Stomach smooth muscle (tissue), 2 donors: Measurements from ENCODE around the gene NEK7.

Source experiments
- H3K27ac ChIP-seq: one replicate; pipeline ENCODE4 v1.7.0; 2013; ENCODE audit warnings: mild to moderate bottlenecking, low read length, inconsistent platforms
- H3K27me3 ChIP-seq, 2 donors: one replicate each; pipeline ENCODE4 v1.7.0; 2013; ENCODE audit warnings: low read length in 2 of 2; ENCODE audit not compliant: insufficient read depth in 2 of 2, control insufficient read depth in 1 of 2
- H3K36me3 ChIP-seq, 2 donors: one replicate each; pipeline ENCODE4 v1.7.0; 2013; ENCODE audit warnings: low read length in 2 of 2; ENCODE audit not compliant: control insufficient read depth in 2 of 2, insufficient read depth in 2 of 2
- H3K4me1 ChIP-seq: one replicate; pipeline ENCODE4 v1.7.0; 2013; ENCODE audit warnings: low read length; ENCODE audit not compliant: control insufficient read depth, insufficient read depth
- H3K4me3 ChIP-seq, 2 donors: one replicate each; pipeline ENCODE4 v1.7.0; 2013; ENCODE audit warnings: low read length in 2 of 2
- H3K9ac ChIP-seq, 2 donors: one replicate each; pipeline ENCODE4 v1.7.0; 2013; ENCODE audit warnings: low read length in 2 of 2, mild to moderate bottlenecking in 1 of 2
- H3K9me3 ChIP-seq, 2 donors: one replicate each; pipeline ENCODE4 v1.7.0; 2013; ENCODE audit warnings: low read length in 2 of 2; ENCODE audit not compliant: control insufficient read depth in 2 of 2
- donor health status: healthy.
- donor health status: Pancreatic carcinoma.

Gene NEK7

GRCh38 chr1:198346178-198346577 lies 189.4 kb downstream of the NEK7 start:
- Histone ChIP-seq H3K27me3 (no peaks in the 10 kb centered on the region), H3K4me1 (no peaks in the 10 kb centered on the region), H3K27ac (no peak overlapping the region), H3K4me3 (no peak overlapping the region), H3K9ac (no peak overlapping the region), H3K36me3 (no peaks in the 10 kb centered on the region), H3K9me3 (no peaks in the 10 kb centered on the region)

GRCh38 chr1:198350456-198350855 lies 193.7 kb downstream of the NEK7 start:
- Histone ChIP-seq H3K9me3 (no peaks in the 10 kb centered on the region), H3K27ac (no peak overlapping the region), H3K36me3 (no peaks in the 10 kb centered on the region), H3K4me1 (no peaks in the 10 kb centered on the region), H3K9ac (no peak overlapping the region), H3K27me3 (no peaks in the 10 kb centered on the region), H3K4me3 (no peak overlapping the region)

- H3K9ac ChIP-seq = no peak overlapping the region
- no peaks in the 10 kb centered on the region for H3K9me3 ChIP-seq
- no peaks in the 10 kb centered on the region for H3K36me3 ChIP-seq
These were observed 196.3 kb downstream of the NEK7 start for GRCh38 chr1:198352975-198353695.

GRCh38 chr1:198357937-198358336 lies 201.1 kb downstream of the NEK7 start:
- Histone ChIP-seq H3K4me1 (no peaks in the 10 kb centered on the region), H3K9ac (no peak overlapping the region), H3K36me3 (no peaks in the 10 kb centered on the region), H3K27ac (no peak overlapping the region), H3K27me3 (no peaks in the 10 kb centered on the region), H3K9me3 (no peaks in the 10 kb centered on the region), H3K4me3 (no peak overlapping the region)

More at GRCh38 chr1:198352975-198353695, 196.3 kb downstream of the NEK7 start:
- Histone ChIP-seq H3K4me1 (no peaks in the 10 kb centered on the region), H3K4me3 (no peak overlapping the region), H3K27me3 (no peaks in the 10 kb centered on the region), H3K27ac (no peak overlapping the region)

GRCh38 chr1:198359024-198359653 lies 202.3 kb downstream of the NEK7 start:
- H3K4me3 ChIP-seq = no peak overlapping the region
- H3K9me3 ChIP-seq = no peaks in the 10 kb centered on the region
- no peaks in the 10 kb centered on the region for H3K4me1 ChIP-seq
- H3K27ac ChIP-seq = no peak overlapping the region
- H3K27me3 ChIP-seq = no peaks in the 10 kb centered on the region
- no peaks in the 10 kb centered on the region for H3K36me3 ChIP-seq
- no peak overlapping the region for H3K9ac ChIP-seq

- Histone ChIP-seq H3K9ac (no peak overlapping the region), H3K4me3 (no peak overlapping the region), H3K9me3 (no peaks in the 10 kb centered on the region), H3K4me1 (no peaks in the 10 kb centered on the region), H3K27ac (no peak overlapping the region), H3K27me3 (no peaks in the 10 kb centered on the region), H3K36me3 (no peaks in the 10 kb centered on the region)
These were observed 203.5 kb downstream of the NEK7 start for GRCh38 chr1:198360208-198360729.

- no peaks in the 10 kb centered on the region for H3K9me3 ChIP-seq
- no peak overlapping the region for H3K9ac ChIP-seq
- H3K36me3 ChIP-seq = no peaks in the 10 kb centered on the region
- H3K4me3 ChIP-seq = no peak overlapping the region
- H3K27ac ChIP-seq = no peak overlapping the region
- H3K27me3 ChIP-seq = no peaks in the 10 kb centered on the region
- H3K4me1 ChIP-seq = no peaks in the 10 kb centered on the region
These were observed 204.5 kb downstream of the NEK7 start for GRCh38 chr1:198361237-198361767.

- no peak overlapping the region for H3K27ac ChIP-seq
These were observed 206.9 kb downstream of the NEK7 start for GRCh38 chr1:198363625-198364151.

GRCh38 chr1:198364471-198364870 lies 207.7 kb downstream of the NEK7 start:
- Histone ChIP-seq H3K9me3 (no peaks in the 10 kb centered on the region), H3K27me3 (no peaks in the 10 kb centered on the region), H3K9ac (no peak overlapping the region), H3K4me1 (no peaks in the 10 kb centered on the region), H3K36me3 (no peaks in the 10 kb centered on the region), H3K4me3 (no peak overlapping the region), H3K27ac (no peak overlapping the region)

More at GRCh38 chr1:198363625-198364151, 206.9 kb downstream of the NEK7 start:
- no peaks in the 10 kb centered on the region for H3K4me1 ChIP-seq
- no peaks in the 10 kb centered on the region for H3K36me3 ChIP-seq
- H3K27me3 ChIP-seq = no peaks in the 10 kb centered on the region
- no peak overlapping the region for H3K4me3 ChIP-seq
- H3K9ac ChIP-seq = no peak overlapping the region
- H3K9me3 ChIP-seq = no peaks in the 10 kb centered on the region

- Histone ChIP-seq H3K4me3 (no peak overlapping the region), H3K9me3 (no peaks in the 10 kb centered on the region), H3K27ac (no peak overlapping the region), H3K9ac (no peak overlapping the region), H3K36me3 (no peaks in the 10 kb centered on the region), H3K4me1 (no peaks in the 10 kb centered on the region), H3K27me3 (no peaks in the 10 kb centered on the region)
These were observed 210.5 kb downstream of the NEK7 start for GRCh38 chr1:198367296-198367695.
